Suppressor macrophage treated with lipopolysaccharide for 4 hours (primary cell): ENCODE results near the gene CELF6.

Source experiments
- DNase-seq: peaks from one replicate; pipeline ENCODE4 v3.0.0-alpha.2; 2020

Gene CELF6

GRCh38 chr15:72319985-72320671, at the start of gene CELF6:
Gene CELF6 (minus strand): TSS chr15:72320157. CDS start chr15:72319874, 283 bp downstream.
- DNase-seq: peak; percentile 88

- peak; percentile 81 for DNase-seq
Observed at GRCh38 chr15:72368899-72369298, 48.9 kb upstream of the CELF6 start.

GRCh38 chr15:72368325-72368724, 48.4 kb upstream of the CELF6 start:
- DNase-seq: peak; percentile 52

- DNase-seq: peak; percentile 68
Observed at GRCh38 chr15:72365844-72366243, 45.9 kb upstream of the CELF6 start.

- no peak for DNase-seq
Observed at GRCh38 chr15:72361176-72361575, 41.2 kb upstream of the CELF6 start.

GRCh38 chr15:72358650-72359171, 38.8 kb upstream of the CELF6 start:
- peak; percentile 79 for DNase-seq

GRCh38 chr15:72358121-72358520, 38.2 kb upstream of the CELF6 start:
- DNase-seq: no peak

GRCh38 chr15:72354496-72354895, 34.5 kb upstream of the CELF6 start:
- DNase-seq: no peak

GRCh38 chr15:72353266-72353665, 33.3 kb upstream of the CELF6 start:
- no peak for DNase-seq

- no peak for DNase-seq
Observed at GRCh38 chr15:72345806-72346205, 25.8 kb upstream of the CELF6 start.

GRCh38 chr15:72345280-72345679, 25.3 kb upstream of the CELF6 start:
- DNase-seq: peak; percentile 14

- no peak for DNase-seq
Observed at GRCh38 chr15:72344602-72345001, 24.6 kb upstream of the CELF6 start.

- DNase-seq: peak; percentile 43
Observed at GRCh38 chr15:72342385-72342784, 22.4 kb upstream of the CELF6 start.

- DNase-seq: no peak
Observed at GRCh38 chr15:72341361-72341760, 21.4 kb upstream of the CELF6 start.

- peak; percentile 45 for DNase-seq
Observed at GRCh38 chr15:72340366-72340765, 20.4 kb upstream of the CELF6 start.

GRCh38 chr15:72339777-72340177, 19.8 kb upstream of the CELF6 start:
- DNase-seq: peak; percentile 83

- DNase-seq: peak; percentile 76
Observed at GRCh38 chr15:72338617-72339321, 18.8 kb upstream of the CELF6 start.

- DNase-seq: no peak
Observed at GRCh38 chr15:72338148-72338547, 18.2 kb upstream of the CELF6 start.

GRCh38 chr15:72334842-72335241, 14.9 kb upstream of the CELF6 start:
- DNase-seq: no peak

GRCh38 chr15:72331021-72331420, 11.1 kb upstream of the CELF6 start:
- DNase-seq: no peak

- no peak for DNase-seq
Observed at GRCh38 chr15:72323752-72324151, 3.8 kb upstream of the CELF6 start.

GRCh38 chr15:72319360-72319984, 485 bp downstream of the CELF6 start:
- DNase-seq: peak; percentile 78

- DNase-seq: no peak
Observed at GRCh38 chr15:72318408-72318942, 1.5 kb downstream of the CELF6 start.
